ENCODE results near the gene PPP1R9A. TPM values are rescaled to one million over a fixed set of nuclear protein-coding genes. Genes with fewer than 3 reads are reported as not detected.

Gene PPP1R9A
- total and polyA plus RNA-seq, 8 donors, result 4.7 to 32.4 (median 16.8) TPM

GRCh38 chr7:95253986-95254385 is 346.6 kb downstream of the PPP1R9A start:
- Histone ChIP-seq H3K27me3 (no peaks in the 10 kb centered on the region), H3K9me3 (no peaks in the 10 kb centered on the region), H3K36me3 (peaks cover 0 to 8% (median 0%) of the 10 kb centered on the region in 3 donors), H3K4me1 (no peaks in the 10 kb centered on the region), H3K27ac (no peak overlapping the region), H3K4me3 (no peak overlapping the region)
- 89 to 92% methylated on average over 1 of the region's 1 CpG for WGBS, 2 donors
- intact Hi-C loops (cut with DNase I), result no loop called here
- ATAC-seq, result no peak
- TF ChIP-seq CTCF (IDR thresholded peaks at IDR 0.05), result no peak
- DNase-seq, result no peak
- no peak for FAIRE-seq

GRCh38 chr7:95255691-95256090 is 348.3 kb downstream of the PPP1R9A start:
- Histone ChIP-seq H3K36me3 (peaks cover 0 to 8% (median 0%) of the 10 kb centered on the region in 3 donors), H3K4me3 (no peak overlapping the region), H3K4me1 (no peaks in the 10 kb centered on the region), H3K9me3 (no peaks in the 10 kb centered on the region), H3K27me3 (no peaks in the 10 kb centered on the region), H3K27ac (no peak overlapping the region)
- DNase-seq, result no peak
- no peak for ATAC-seq
- intact Hi-C loops (cut with DNase I), result no loop called here
- no peak for TF ChIP-seq CTCF (IDR thresholded peaks at IDR 0.05)
- FAIRE-seq, result no peak

GRCh38 chr7:95261895-95262415 is 354.6 kb downstream of the PPP1R9A start:
- H3K36me3 ChIP-seq, result no peaks in the 10 kb centered on the region
- no peak for FAIRE-seq
- no peaks in the 10 kb centered on the region for H3K9me3 ChIP-seq
- DNase-seq, result no peak
- intact Hi-C loops (cut with DNase I), result no loop called here
- no peaks in the 10 kb centered on the region for H3K4me1 ChIP-seq
- TF ChIP-seq CTCF (IDR thresholded peaks at IDR 0.05), result no peak
- H3K4me3 ChIP-seq, result no peak overlapping the region
- no peak overlapping the region for H3K27ac ChIP-seq
- ATAC-seq, result no peak
- H3K27me3 ChIP-seq, result no peaks in the 10 kb centered on the region

- DNase-seq (no peak), ATAC-seq (no peak), FAIRE-seq (no peak)
- no peak for TF ChIP-seq CTCF (IDR thresholded peaks at IDR 0.05)
- no peaks in the 10 kb centered on the region for H3K4me1 ChIP-seq
- no peaks in the 10 kb centered on the region for H3K9me3 ChIP-seq
- no peaks in the 10 kb centered on the region for H3K36me3 ChIP-seq
- H3K27me3 ChIP-seq, result no peaks in the 10 kb centered on the region
- intact Hi-C loops (cut with DNase I), result no loop called here
- H3K4me3 ChIP-seq, result no peak overlapping the region
- WGBS, 2 donors, result 92 to 98% methylated on average over 2 of the region's 2 CpGs
- H3K27ac ChIP-seq, result no peak overlapping the region
These were observed 355.5 kb downstream of the PPP1R9A start for GRCh38 chr7:95262875-95263274.

GRCh38 chr7:95263785-95264362 is 356.5 kb downstream of the PPP1R9A start:
- no peak overlapping the region for H3K27ac ChIP-seq
- intact Hi-C loops (cut with DNase I), result no loop called here
- H3K36me3 ChIP-seq, result no peaks in the 10 kb centered on the region
- no peak overlapping the region for H3K4me3 ChIP-seq
- ATAC-seq, result no peak
- no peak for DNase-seq
- TF ChIP-seq CTCF (IDR thresholded peaks at IDR 0.05), result no peak
- H3K27me3 ChIP-seq, result no peaks in the 10 kb centered on the region
- WGBS, 2 donors, result 94 to 97% methylated on average over 4 of the region's 4 CpGs
- H3K4me1 ChIP-seq, result no peaks in the 10 kb centered on the region
- FAIRE-seq, result no peak
- no peaks in the 10 kb centered on the region for H3K9me3 ChIP-seq

All from pancreas (tissue), 10 donors.